Measurements from ENCODE around the gene HERC4. TPM values are rescaled to one million over a fixed set of nuclear protein-coding genes. Genes with fewer than 3 reads are reported as not detected.
"Not testable (repeated sequence)": the region's sequence is repeated elsewhere in the genome, so short reads cannot be mapped to it uniquely, and the experiment has no call there.

HERC4 gene
- polyA plus RNA-seq, 1 donor from 2014 or later = 19.7 TPM

- peaks cover 4% of the 10 kb centered on the region for H3K36me3 Mint-ChIP-seq
- no peak overlapping the region for H3K4me3 Mint-ChIP-seq
- H3K27me3 Mint-ChIP-seq = no peaks in the 10 kb centered on the region
- no peaks in the 10 kb centered on the region for H3K9me3 Mint-ChIP-seq
- H3K27ac Mint-ChIP-seq = no peak overlapping the region
- no peaks in the 10 kb centered on the region for H3K4me1 Mint-ChIP-seq
These were observed 150.9 kb downstream of the HERC4 start for GRCh38 chr10:67924136-67924535.

GRCh38 chr10:67923551-67923950 lies 151.5 kb downstream of the HERC4 start:
- Mint-ChIP-seq H3K4me1 (no peaks in the 10 kb centered on the region), H3K27me3 (no peaks in the 10 kb centered on the region), H3K4me3 (no peak overlapping the region), H3K27ac (no peak overlapping the region), H3K36me3 (peaks cover 4% of the 10 kb centered on the region), H3K9me3 (no peaks in the 10 kb centered on the region)

- Mint-ChIP-seq H3K27me3 (no peaks in the 10 kb centered on the region), H3K36me3 (peaks cover 2% of the 10 kb centered on the region), H3K27ac (no peak overlapping the region), H3K4me3 (no peak overlapping the region), H3K9me3 (no peaks in the 10 kb centered on the region), H3K4me1 (peaks cover 0 to 4% (median 0%) of the 10 kb centered on the region in 3 donors)
These were observed 154.0 kb downstream of the HERC4 start for GRCh38 chr10:67921065-67921464.

- no peaks in the 10 kb centered on the region for H3K9me3 Mint-ChIP-seq
- H3K4me1 Mint-ChIP-seq = peaks cover 0 to 5% (median 1%) of the 10 kb centered on the region in 3 donors
- no peaks in the 10 kb centered on the region for H3K27me3 Mint-ChIP-seq
- peaks cover 9% of the 10 kb centered on the region for H3K36me3 Mint-ChIP-seq
- no peak overlapping the region for H3K4me3 Mint-ChIP-seq
- H3K27ac Mint-ChIP-seq = no peak overlapping the region
These were observed 157.4 kb downstream of the HERC4 start for GRCh38 chr10:67917679-67918078.

- Mint-ChIP-seq H3K27me3 (no peaks in the 10 kb centered on the region), H3K9me3 (no peaks in the 10 kb centered on the region), H3K27ac (no peak overlapping the region), H3K36me3 (peaks cover 11% of the 10 kb centered on the region), H3K4me3 (no peak overlapping the region), H3K4me1 (peaks cover 2 to 10% (median 3%) of the 10 kb centered on the region in 3 donors)
These were observed 157.9 kb downstream of the HERC4 start for GRCh38 chr10:67917169-67917568.

DNA sequence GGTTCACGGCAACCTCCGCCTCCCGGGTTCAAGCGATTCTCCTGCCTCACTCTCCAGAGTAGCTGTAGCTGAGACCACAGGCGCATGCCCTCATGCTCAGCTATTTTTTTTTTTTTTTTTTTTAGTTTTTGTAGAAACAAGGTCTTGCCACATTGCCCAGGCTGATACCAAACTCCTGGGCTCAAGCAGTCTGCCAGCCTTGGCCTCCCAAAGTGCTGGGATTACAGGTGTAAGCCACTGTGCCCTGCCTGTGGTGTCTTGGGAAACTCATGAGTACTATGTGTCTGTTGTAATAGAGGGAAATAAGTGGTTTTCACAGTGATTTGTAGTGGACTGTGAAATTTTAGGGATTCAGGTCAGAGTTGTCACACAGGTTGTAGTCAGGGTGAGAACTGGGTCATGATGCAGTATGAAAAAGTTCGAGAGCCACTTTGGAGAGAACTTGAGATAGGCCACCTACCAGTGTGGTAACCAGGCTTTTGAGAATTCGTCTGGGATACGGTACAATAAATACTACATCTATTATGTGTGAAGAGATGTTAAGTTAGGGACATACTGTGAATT lies 160.2 kb downstream of the HERC4 start:
- Mint-ChIP-seq H3K4me1 (peaks cover 6 to 14% (median 8%) of the 10 kb centered on the region in 3 donors), H3K4me3 (no peak overlapping the region), H3K27me3 (no peaks in the 10 kb centered on the region), H3K9me3 (no peaks in the 10 kb centered on the region), H3K36me3 (peaks cover 9% of the 10 kb centered on the region), H3K27ac (peak overlapping the region in 1 of 3 donors; percentile 86)

DNA sequence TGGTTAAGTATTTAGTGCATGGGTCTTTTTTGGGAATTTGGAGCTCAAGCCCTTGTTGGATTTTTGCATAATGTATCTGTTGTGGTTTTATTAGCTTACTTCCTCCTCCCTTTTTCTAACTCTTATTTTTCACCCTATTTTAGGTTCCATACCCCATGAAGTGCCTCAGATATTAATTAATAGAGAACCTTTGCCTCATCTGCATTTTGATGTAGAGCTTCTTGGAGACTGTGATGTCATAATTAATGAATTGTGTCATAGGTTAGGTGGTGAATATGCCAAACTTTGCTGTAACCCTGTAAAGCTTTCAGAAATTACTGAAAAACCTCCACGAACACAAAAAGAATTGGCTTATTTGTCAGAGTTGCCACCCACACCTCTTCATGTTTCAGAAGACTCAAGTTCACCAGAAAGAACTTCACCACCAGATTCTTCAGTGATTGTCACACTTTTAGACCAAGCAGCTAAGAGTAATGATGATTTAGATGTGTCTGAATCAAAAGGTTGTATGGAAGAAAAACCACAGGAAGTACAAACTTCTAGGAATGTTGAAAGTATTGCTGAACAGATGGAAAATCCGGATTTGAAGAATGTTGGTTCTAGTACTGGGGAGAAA lies 162.6 kb downstream of the HERC4 start:
- Mint-ChIP-seq H3K36me3 (peaks cover 9% of the 10 kb centered on the region), H3K27me3 (no peaks in the 10 kb centered on the region), H3K27ac (peak overlapping the region; percentile 3 to 80 (median 38)), H3K4me3 (no peak overlapping the region), H3K9me3 (no peaks in the 10 kb centered on the region), H3K4me1 (peaks cover 6 to 18% (median 10%) of the 10 kb centered on the region in 3 donors)

GRCh38 chr10:67903581-67903980 lies 171.5 kb downstream of the HERC4 start:
- H3K4me3 Mint-ChIP-seq = no peak overlapping the region
- no peaks in the 10 kb centered on the region for H3K9me3 Mint-ChIP-seq
- H3K36me3 Mint-ChIP-seq = peaks cover 5% of the 10 kb centered on the region
- peaks cover 5 to 10% (median 8%) of the 10 kb centered on the region in 3 donors for H3K4me1 Mint-ChIP-seq
- peak overlapping the region in 1 of 3 donors; percentile 86 for H3K27ac Mint-ChIP-seq
- H3K27me3 Mint-ChIP-seq = no peaks in the 10 kb centered on the region

DNA sequence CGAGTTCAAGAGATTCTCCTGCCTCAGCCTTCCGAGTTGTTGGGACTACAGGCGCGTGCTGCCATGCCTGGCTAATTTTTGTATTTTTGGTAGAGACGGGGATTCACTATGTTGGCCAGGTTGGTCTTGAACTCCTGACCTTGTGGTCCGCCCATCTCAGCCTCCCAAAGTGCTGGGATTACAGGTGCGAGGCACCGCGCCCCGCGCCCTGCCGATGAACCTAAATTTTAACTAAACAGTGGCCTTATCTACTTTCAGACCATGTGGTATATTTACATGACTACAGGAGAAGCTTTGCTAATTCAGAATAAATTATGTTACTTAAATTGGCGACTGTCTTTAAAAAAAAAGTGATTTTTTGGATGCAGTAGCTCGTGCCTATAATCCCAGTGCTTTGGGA lies 181.4 kb downstream of the HERC4 start:
- Mint-ChIP-seq H3K9me3 (no peaks in the 10 kb centered on the region), H3K27ac (no peak overlapping the region), H3K4me1 (peaks cover 5 to 15% (median 8%) of the 10 kb centered on the region in 3 donors), H3K36me3 (no peaks in the 10 kb centered on the region), H3K27me3 (no peaks in the 10 kb centered on the region), H3K4me3 (no peak overlapping the region)

DNA sequence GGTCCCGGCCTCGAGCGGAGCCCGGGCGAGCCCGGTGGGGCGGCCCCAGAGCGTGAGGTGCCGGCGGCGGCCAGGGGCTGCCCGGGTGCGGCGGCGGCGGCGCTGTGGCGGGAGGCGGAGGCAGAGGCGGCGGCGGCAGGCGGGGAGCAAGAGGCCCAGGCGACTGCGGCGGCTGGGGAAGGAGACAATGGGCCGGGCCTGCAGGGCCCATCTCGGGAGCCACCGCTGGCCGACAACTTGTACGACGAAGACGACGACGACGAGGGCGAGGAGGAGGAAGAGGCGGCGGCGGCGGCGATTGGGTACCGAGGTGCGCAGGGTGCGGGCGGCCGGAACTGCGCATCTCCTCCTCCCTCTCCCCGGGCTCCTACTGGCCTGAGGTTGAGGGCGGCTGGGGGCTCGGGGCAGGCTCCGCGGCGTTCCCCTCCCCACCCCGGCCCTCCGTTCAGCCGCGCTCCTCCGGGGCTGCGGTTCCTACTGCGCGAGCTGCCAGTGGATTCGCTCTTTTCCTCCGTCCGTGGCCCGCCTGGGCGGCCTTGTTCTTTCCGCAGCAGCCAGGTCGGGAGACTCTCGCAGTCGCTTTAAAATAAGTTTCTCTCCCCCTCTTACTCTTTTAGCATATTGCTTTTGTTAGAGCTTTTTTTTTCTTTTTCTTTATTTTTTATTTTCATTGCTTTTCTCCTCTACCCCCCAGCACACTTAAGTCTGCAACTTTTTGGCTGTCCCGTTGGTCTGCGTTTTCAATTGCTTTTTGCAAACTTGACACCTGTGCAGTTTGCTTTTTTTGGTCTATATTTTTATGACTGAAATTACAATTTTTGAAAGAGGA lies 190.0 kb downstream of the HERC4 start:
- H3K4me3 Mint-ChIP-seq = peak overlapping the region; percentile 83 to 97 (median 94)
- H3K4me1 Mint-ChIP-seq = peaks cover 19 to 28% (median 22%) of the 10 kb centered on the region in 3 donors
- H3K9me3 Mint-ChIP-seq = no peaks in the 10 kb centered on the region
- peak overlapping the region; percentile 91 to 97 (median 94) for H3K27ac Mint-ChIP-seq
- peaks cover 7% of the 10 kb centered on the region for H3K36me3 Mint-ChIP-seq
- no peaks in the 10 kb centered on the region for H3K27me3 Mint-ChIP-seq

GRCh38 chr10:67884313-67884841 lies 190.7 kb downstream of the HERC4 start, which contains the start of gene SIRT1:
SIRT1 (plus strand) TSS chr10:67884656; CDS start chr10:67884722, 66 bp downstream.
- no peaks in the 10 kb centered on the region for H3K9me3 Mint-ChIP-seq
- H3K27ac Mint-ChIP-seq = peak within 1 kb of the TSS; percentile 91 to 97 (median 97)

GRCh38 chr10:67883710-67884312 lies 191.3 kb downstream of the HERC4 start:
- H3K4me3 Mint-ChIP-seq = peak overlapping the region; percentile 83 to 97 (median 90)
- H3K27me3 Mint-ChIP-seq = no peaks in the 10 kb centered on the region
- H3K9me3 Mint-ChIP-seq = no peaks in the 10 kb centered on the region
- H3K36me3 Mint-ChIP-seq = peaks cover 7% of the 10 kb centered on the region
- peak overlapping the region; percentile 91 to 97 (median 97) for H3K27ac Mint-ChIP-seq
- peaks cover 18 to 22% (median 18%) of the 10 kb centered on the region in 3 donors for H3K4me1 Mint-ChIP-seq

More at GRCh38 chr10:67884313-67884841, 190.7 kb downstream of the HERC4 start, which contains the start of gene SIRT1:
- H3K36me3 Mint-ChIP-seq = peaks cover 7% of the 10 kb centered on the region
- peak within 1 kb of the TSS; percentile 83 to 97 (median 94) for H3K4me3 Mint-ChIP-seq
- no peaks in the 10 kb centered on the region for H3K27me3 Mint-ChIP-seq
- peaks cover 19 to 25% (median 20%) of the 10 kb centered on the region in 3 donors for H3K4me1 Mint-ChIP-seq

DNA sequence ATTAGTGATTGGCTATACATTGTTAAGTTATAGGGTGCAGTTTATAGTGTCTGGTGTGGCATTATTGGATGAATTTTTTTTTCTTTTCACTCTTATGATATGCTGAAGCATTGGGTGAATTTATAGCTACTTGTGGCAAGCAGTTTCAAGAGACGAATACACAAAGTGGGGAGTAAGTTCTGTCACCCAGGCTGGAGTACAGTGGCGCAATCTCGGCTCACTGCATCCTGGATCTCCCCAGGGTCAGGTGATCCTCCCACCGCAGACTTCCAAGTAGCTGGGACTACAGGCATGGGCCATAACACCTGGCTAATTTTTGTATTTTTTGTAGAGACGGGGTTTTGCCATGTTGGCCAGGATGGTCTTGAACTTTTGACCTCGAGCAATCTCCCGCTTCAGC lies 196.9 kb downstream of the HERC4 start:
- no peaks in the 10 kb centered on the region for H3K27me3 Mint-ChIP-seq
- peak overlapping the region in 1 of 3 donors; percentile 2 for H3K27ac Mint-ChIP-seq
- peak overlapping the region in 1 of 4 donors; percentile 28 for H3K4me3 Mint-ChIP-seq
- peaks cover 0 to 9% (median 1%) of the 10 kb centered on the region in 3 donors for H3K4me1 Mint-ChIP-seq
- no peaks in the 10 kb centered on the region for H3K9me3 Mint-ChIP-seq
- no peaks in the 10 kb centered on the region for H3K36me3 Mint-ChIP-seq

DNA sequence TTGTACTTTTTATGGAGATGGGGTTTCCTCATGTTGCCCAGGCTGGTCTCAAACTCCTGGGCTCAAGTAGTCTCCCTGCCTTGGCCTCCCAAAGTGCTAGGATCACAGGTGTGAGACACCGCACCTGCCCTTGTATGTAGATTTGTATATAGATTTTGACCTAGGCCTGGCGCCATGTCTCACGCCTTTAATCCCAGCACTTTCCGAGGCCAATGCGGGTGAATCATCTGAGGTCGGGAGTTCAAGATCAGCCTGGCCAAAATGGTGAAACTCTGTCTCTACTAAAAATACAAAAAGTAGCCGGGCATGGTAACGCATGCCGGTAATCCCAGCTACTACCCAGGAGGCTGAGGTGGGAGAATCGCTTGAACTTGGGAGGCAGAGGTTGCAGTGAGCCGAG lies 197.7 kb downstream of the HERC4 start:
- H3K27me3 Mint-ChIP-seq, H3K36me3 Mint-ChIP-seq, H3K4me1 Mint-ChIP-seq, H3K9me3 Mint-ChIP-seq, H3K27ac Mint-ChIP-seq, H3K4me3 Mint-ChIP-seq: not testable (repeated sequence)

All from IgD-negative memory B cell (primary cell).